ENCODE results near the gene MED4. TPM values are rescaled to one million over a fixed set of nuclear protein-coding genes. Genes with fewer than 3 reads are reported as not detected.

The MED4 gene
- total RNA-seq, 2 donors from 2014 or later: 49.5 to 59.7 TPM

DNA sequence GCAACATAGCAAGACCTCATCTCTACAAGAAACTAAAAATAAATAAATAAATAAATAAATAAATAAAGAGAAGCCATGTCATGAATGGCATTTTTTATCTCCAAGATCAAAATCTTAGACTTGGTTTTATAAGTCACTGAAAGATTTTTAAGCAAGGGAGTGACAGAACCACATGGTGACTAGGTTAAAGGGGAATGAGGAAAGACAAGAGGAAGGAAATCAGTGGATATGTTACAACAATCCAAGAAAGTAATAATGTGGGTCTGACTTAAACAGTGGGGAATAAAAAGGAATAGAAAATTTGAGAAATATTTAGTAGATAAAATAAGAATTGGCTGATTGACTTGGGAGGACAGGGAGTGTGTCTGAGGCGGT, 18.8 kb upstream of the MED4 start:
- no peak for DNase-seq
- H3K27me3 Mint-ChIP-seq (ENCODE audit: low read depth): no peaks in the 10 kb centered on the region
- no peak overlapping the region for H3K27ac Mint-ChIP-seq
- H3K4me3 Mint-ChIP-seq: no peak overlapping the region
- no peak for ATAC-seq (replicated peaks in 1 of 2)
- peaks cover 0 to 2% of the 10 kb centered on the region in 2 donors for H3K9me3 Mint-ChIP-seq
- peaks cover 6% of the 10 kb centered on the region for H3K4me1 Mint-ChIP-seq (ENCODE audit: low read depth)
- H3K36me3 Mint-ChIP-seq (ENCODE audit: insufficient read depth in 2 of 2): no peaks in the 10 kb centered on the region

DNA sequence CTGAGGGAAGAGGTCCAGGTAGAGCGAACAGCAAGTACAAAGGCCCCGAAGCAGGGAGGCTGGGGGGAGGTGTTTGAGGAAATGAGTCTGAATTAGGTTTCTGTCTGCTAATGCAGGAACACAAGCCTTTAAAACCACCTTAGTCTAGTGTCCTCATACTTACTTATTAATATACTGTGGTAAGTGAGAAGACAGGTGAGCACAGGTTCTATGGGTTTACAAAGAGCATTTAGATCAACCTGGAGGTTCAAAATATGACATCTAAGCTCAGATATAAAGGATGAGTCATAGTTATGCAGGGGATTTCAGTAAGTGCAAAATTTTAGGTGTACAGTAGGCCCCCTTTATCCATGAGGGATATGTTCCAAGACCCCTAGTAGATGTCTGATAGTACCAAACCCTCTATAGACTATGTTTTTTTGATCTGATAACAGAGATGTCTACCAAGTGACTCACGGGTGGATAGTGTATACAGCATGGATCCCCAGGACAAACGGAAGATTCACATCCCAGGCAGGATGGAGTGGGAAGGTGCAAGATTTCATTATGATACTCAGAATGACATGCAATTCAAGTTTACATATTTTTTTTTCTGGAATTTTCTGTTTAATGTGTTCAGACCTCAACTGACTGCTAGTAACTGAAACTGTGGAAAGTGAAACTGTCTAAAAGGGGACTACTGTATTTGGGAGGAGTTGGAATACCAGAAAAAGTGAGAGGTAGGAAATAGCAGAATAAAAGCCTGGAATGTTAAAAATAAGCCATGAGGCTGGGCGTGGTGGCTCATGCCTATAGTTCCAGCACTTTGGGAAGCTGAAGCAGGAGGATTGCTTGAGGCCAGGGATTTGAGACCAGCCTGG, 18.2 kb upstream of the MED4 start:
- no peak for ATAC-seq (replicated peaks in 1 of 2)
- Mint-ChIP-seq H3K9me3 (peaks cover 0 to 2% of the 10 kb centered on the region in 2 donors), H3K27ac (no peak overlapping the region), H3K4me1 (ENCODE audit: low read depth) (peaks cover 6% of the 10 kb centered on the region), H3K27me3 (ENCODE audit: low read depth) (no peaks in the 10 kb centered on the region), H3K36me3 (ENCODE audit: insufficient read depth in 2 of 2) (no peaks in the 10 kb centered on the region), H3K4me3 (no peak overlapping the region)
- no peak for DNase-seq

DNA sequence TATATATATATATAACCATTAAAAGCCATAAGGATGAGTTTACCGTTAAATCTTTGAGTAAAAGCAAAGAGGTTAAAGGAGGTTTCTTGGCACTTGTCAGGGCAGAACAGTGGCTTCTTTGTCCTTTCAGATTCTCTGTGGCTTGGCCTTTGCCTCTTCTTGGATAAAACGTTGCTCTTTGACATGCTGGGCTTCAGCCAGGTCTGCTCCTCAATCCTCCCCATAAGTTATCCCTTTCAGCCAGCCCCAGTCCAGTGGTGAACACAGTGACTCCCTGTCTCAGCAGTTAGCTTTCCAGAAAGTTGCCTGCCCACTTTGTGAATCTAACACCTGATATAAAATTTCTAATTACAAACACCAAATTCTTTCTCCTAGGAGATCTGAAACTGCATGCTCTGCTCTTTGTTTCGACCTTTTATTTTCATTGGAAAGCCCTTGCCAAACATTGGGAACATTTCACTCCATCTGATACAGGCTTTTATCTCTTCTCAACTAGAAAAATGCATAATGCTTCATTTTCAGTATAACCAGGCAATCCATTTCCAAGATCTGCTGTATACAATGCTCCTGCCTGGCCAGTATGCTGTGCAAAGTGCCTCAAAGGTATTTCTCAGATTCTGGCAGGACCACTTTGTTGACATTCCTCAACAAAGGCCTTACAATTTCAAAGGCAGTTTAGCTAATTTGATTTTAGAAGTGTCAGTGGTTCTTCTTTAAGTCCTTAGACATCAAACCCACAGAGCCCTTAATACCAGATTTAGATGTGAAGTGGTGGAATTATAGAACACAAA, 16.2 kb upstream of the MED4 start:
- ATAC-seq (replicated peaks in 1 of 2) (no peak), DNase-seq (no peak)
- Mint-ChIP-seq H3K27me3 (ENCODE audit: low read depth) (no peaks in the 10 kb centered on the region), H3K27ac (no peak overlapping the region), H3K36me3 (ENCODE audit: insufficient read depth in 2 of 2) (no peaks in the 10 kb centered on the region), H3K4me1 (ENCODE audit: low read depth) (peaks cover 6% of the 10 kb centered on the region), H3K4me3 (no peak overlapping the region), H3K9me3 (peaks cover 0 to 2% of the 10 kb centered on the region in 2 donors)

DNA sequence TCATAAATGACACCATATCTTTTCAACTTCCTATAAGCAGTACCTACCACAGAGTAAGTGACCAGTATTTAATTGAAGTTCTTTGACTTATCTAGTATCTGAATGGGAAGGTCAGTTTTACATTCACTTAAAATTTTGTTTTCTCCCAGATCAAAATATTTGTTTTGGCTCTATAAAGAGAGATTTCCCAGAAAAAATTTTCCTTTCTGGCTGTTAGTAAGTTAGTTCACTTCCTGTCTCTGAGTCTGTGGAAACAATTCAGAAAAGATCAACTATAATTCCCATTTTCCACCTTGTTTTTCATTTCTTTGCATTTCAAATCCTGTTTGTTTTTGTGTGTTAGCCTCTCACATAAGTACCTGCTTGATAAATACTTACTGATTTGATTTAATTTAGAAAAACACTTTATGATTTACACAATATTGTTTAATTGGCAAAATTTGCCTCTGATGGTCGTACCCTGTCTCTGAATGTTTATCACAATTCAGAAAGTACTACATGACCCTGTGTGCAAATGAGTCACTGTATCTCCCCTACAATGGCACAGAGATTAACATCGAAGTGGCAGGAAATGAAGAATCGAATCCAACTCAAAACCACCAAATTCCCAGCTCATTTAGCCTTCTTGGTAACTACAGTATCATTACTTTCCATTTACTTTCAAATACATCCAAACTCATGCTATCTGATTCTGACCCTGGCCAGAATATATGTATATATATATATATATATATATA, 15.4 kb upstream of the MED4 start:
- ATAC-seq (replicated peaks in 1 of 2): no peak
- H3K4me3 Mint-ChIP-seq: no peak overlapping the region
- DNase-seq: no peak
- no peaks in the 10 kb centered on the region for H3K9me3 Mint-ChIP-seq
- no peak overlapping the region for H3K27ac Mint-ChIP-seq
- H3K4me1 Mint-ChIP-seq (ENCODE audit: low read depth): peaks cover 6% of the 10 kb centered on the region
- H3K27me3 Mint-ChIP-seq (ENCODE audit: low read depth): no peaks in the 10 kb centered on the region
- H3K36me3 Mint-ChIP-seq (ENCODE audit: insufficient read depth in 2 of 2): no peaks in the 10 kb centered on the region

DNA sequence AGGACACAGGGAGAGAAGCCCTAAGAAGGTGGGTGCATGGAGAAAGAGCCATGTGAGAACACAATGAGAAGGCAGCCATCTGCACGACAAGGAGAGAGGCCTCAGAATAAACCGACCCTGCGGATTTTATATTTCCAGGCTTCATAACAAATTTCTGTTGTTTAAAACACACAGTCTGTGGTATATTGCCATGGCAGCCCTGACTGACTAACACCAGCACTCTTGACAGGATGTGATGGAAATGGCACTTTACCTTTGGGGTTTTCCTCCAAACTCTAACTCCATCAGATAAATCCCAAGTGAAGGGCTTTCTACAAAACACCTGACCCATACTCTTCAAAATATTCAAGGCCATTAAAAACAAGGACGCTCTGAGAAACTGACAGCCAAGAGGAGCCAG, 13.2 kb upstream of the MED4 start:
- no peak overlapping the region for H3K27ac Mint-ChIP-seq

DNA sequence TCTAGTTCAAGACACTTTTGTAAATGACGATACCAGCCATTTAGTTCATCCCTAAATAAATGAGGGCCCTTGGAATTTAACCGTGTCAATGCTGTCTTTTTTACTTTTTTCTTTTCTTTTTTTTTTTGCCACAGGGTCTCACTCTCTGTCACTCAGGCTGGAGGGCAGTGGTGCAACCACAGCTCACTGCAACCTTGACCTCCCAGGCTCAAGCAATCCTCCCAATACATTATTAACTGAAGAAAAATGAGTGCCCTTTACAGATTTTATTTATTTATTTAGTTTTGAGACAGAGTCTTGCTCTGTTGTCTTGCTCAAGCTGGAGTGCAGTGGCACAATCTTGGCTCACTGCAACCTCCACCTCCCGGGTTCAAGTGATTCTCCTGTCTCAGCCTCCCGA, 2.9 kb upstream of the MED4 start:
- DNase-seq (no peak), ATAC-seq (replicated peaks in 1 of 2) (no peak)
- Mint-ChIP-seq H3K36me3 (ENCODE audit: insufficient read depth in 2 of 2) (peaks cover 3 to 7% of the 10 kb centered on the region in 2 donors), H3K4me1 (ENCODE audit: low read depth) (peaks cover 19% of the 10 kb centered on the region), H3K4me3 (no peak overlapping the region), H3K27me3 (ENCODE audit: low read depth) (peaks cover 10% of the 10 kb centered on the region), H3K9me3 (peaks cover 0 to 3% of the 10 kb centered on the region in 2 donors), H3K27ac (no peak overlapping the region)

More for the DNA sequence above, 13.2 kb upstream of the MED4 start:
- peaks cover 2% of the 10 kb centered on the region for H3K4me1 Mint-ChIP-seq (ENCODE audit: low read depth)
- no peaks in the 10 kb centered on the region for H3K9me3 Mint-ChIP-seq
- ATAC-seq (replicated peaks in 1 of 2) (no peak), DNase-seq (no peak)
- H3K36me3 Mint-ChIP-seq (ENCODE audit: insufficient read depth in 2 of 2): no peaks in the 10 kb centered on the region
- no peaks in the 10 kb centered on the region for H3K27me3 Mint-ChIP-seq (ENCODE audit: low read depth)
- H3K4me3 Mint-ChIP-seq: no peak overlapping the region

DNA sequence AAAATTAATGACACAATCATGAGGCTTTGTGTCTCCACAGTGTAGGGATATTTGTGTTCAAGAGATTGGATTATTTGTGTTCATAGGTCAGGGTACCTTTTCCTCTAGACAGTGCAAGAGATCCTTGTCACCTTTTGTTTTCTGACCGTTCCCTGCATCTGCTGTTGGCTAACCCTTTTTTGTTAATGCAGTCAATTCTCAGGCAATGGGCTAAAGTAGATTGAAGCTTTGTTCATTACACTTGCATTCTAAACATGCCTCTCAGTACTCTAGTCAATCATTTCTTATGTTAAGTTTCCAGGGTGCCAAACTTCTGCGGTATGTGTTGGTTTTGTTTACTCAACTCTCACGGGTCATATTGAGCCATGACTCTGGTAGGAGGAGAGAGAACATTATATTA, 1.8 kb upstream of the MED4 start:
- peaks cover 30% of the 10 kb centered on the region for H3K4me1 Mint-ChIP-seq (ENCODE audit: low read depth)
- no peak overlapping the region for H3K27ac Mint-ChIP-seq

DNA sequence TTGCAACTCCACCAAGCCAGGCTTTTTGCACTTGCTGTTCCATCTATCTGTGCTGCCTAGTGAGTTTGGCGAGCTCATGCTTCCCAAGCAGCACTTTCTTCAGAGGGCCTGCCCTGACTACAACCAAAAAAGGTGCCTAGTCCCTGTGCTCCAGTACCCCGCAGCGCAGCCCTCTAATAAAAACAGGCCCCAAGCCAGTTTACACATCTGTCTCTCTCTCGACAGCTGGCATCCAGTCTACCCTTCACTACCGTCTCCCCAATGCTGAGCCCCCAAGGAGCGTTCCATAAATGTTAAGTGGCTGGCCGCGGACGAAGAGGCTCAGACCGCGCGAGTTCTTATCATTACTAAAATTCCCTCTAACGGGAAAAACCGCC, 512 bp downstream of the MED4 start:
- DNase-seq (peak in 1 of 2 donors; percentile 7), ATAC-seq (replicated peaks in 1 of 2) (peak; percentile 14 to 18)
- H3K27me3 Mint-ChIP-seq (ENCODE audit: low read depth): no peaks in the 10 kb centered on the region
- H3K27ac Mint-ChIP-seq: peak overlapping the region; percentile 98
- H3K4me3 Mint-ChIP-seq: peak overlapping the region; percentile 89 to 93
- peaks cover 46% of the 10 kb centered on the region for H3K4me1 Mint-ChIP-seq (ENCODE audit: low read depth)
- peaks cover 0 to 3% of the 10 kb centered on the region in 2 donors for H3K9me3 Mint-ChIP-seq
- peaks cover 3 to 10% of the 10 kb centered on the region in 2 donors for H3K36me3 Mint-ChIP-seq (ENCODE audit: insufficient read depth in 2 of 2)

More for the DNA sequence above, 1.8 kb upstream of the MED4 start:
- no peak for DNase-seq
- peaks cover 0 to 3% of the 10 kb centered on the region in 2 donors for H3K9me3 Mint-ChIP-seq
- H3K36me3 Mint-ChIP-seq (ENCODE audit: insufficient read depth in 2 of 2): peaks cover 3 to 7% of the 10 kb centered on the region in 2 donors
- ATAC-seq (replicated peaks in 1 of 2): no peak
- no peaks in the 10 kb centered on the region for H3K27me3 Mint-ChIP-seq (ENCODE audit: low read depth)
- H3K4me3 Mint-ChIP-seq: no peak overlapping the region

DNA sequence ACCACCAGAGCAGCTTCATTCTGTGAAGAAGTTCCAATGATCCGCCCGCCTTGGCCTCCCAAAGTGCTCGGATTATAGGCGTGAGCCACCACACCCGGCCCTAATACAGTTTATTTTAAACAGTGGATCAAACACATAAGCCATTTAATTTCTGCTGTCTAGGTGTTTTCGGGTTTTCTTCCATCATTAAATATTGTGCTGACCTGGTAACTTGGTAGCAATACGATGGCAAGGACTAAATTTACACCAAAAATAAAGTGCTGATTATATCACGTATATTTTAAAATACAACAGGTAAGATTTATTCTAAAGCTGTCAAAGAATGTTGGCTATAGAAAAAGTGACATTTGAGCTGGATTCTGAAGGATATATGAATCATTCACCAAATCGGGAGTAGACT, 1.3 kb downstream of the MED4 start:
- Mint-ChIP-seq H3K27me3 (ENCODE audit: low read depth) (no peaks in the 10 kb centered on the region), H3K36me3 (ENCODE audit: insufficient read depth in 2 of 2) (peaks cover 3 to 10% of the 10 kb centered on the region in 2 donors), H3K4me1 (ENCODE audit: low read depth) (peaks cover 51% of the 10 kb centered on the region), H3K27ac (peak overlapping the region; percentile 98), H3K9me3 (peaks cover 0 to 3% of the 10 kb centered on the region in 2 donors), H3K4me3 (peak overlapping the region; percentile 89 to 93)
- no peak for ATAC-seq (replicated peaks in 1 of 2)
- DNase-seq: no peak

DNA sequence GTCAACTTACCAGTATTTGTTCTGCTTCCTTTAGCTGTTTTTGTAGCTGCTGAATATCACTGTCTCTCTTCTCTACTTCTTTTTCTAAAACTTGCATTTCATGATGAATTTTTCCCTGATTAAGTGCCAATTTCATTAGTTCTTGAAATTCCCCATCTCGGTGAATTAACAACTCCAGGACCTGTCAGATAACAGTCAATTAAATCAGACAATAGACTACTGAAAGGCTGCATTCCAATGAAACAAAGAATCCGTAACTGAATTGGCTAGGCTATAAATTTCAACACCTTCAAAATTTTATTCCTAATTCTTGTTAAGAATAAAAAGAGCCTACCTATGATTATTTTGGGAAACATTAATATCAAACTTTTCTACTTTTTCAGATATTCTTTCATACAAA, 8.6 kb downstream of the MED4 start:
- H3K36me3 Mint-ChIP-seq (ENCODE audit: insufficient read depth in 2 of 2): peaks cover 0 to 1% of the 10 kb centered on the region in 2 donors
- H3K4me3 Mint-ChIP-seq: no peak overlapping the region
- H3K27me3 Mint-ChIP-seq (ENCODE audit: low read depth): no peaks in the 10 kb centered on the region
- DNase-seq (no peak), ATAC-seq (replicated peaks in 1 of 2) (no peak)
- peaks cover 17% of the 10 kb centered on the region for H3K4me1 Mint-ChIP-seq (ENCODE audit: low read depth)
- H3K27ac Mint-ChIP-seq: no peak overlapping the region
- H3K9me3 Mint-ChIP-seq: no peaks in the 10 kb centered on the region

DNA sequence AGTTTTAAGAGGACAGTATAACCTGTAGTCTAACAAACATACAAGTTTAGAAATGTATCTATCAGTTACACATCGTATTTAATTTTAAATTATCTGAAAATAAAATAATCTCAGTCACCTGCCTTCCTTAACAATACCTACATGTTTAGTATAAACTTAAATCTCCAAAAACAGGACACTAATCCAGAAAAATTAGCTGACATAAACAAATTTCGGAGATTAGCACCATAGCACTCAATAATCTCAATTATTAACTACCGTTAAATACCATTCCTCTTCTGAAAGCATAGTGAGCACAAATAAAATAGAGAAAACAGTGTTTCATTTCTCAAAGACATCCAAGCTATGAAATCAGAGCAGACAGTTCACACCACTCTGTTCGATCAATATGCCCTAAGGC, 13.2 kb downstream of the MED4 start:
- Mint-ChIP-seq H3K27me3 (ENCODE audit: low read depth) (no peaks in the 10 kb centered on the region), H3K9me3 (no peaks in the 10 kb centered on the region), H3K4me3 (no peak overlapping the region), H3K4me1 (ENCODE audit: low read depth) (peaks cover 8% of the 10 kb centered on the region), H3K27ac (no peak overlapping the region), H3K36me3 (ENCODE audit: insufficient read depth in 2 of 2) (peaks cover 2 to 15% of the 10 kb centered on the region in 2 donors)
- ATAC-seq (replicated peaks in 1 of 2) (no peak), DNase-seq (no peak)

DNA sequence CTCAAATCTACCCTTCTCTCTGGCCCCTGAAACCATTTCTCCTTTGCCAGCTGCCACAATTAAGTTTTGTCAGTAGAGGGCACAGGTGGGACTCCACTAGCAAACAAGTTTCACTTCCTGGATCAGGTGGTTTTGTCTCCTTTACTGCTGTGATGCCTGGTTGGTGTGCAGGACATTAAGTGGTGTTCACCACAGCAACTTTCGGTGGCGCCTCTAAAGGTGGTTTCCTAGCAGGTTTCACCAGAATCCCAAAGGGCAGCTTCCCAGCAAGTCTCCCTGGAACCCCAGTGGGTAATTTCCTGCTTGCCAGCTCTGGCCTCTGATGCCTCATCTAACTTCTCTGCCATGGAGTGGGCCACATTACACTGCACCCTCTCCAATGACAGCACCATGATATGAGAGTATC, 16.6 kb downstream of the MED4 start:
- Mint-ChIP-seq H3K27me3 (ENCODE audit: low read depth) (no peaks in the 10 kb centered on the region), H3K4me3 (no peak overlapping the region), H3K36me3 (ENCODE audit: insufficient read depth in 2 of 2) (peaks cover 2 to 26% of the 10 kb centered on the region in 2 donors), H3K4me1 (ENCODE audit: low read depth) (peaks cover 8% of the 10 kb centered on the region), H3K27ac (peak overlapping the region; percentile 70), H3K9me3 (no peaks in the 10 kb centered on the region)
- peak; percentile 78 to 80 for ATAC-seq (replicated peaks in 1 of 2)
- peak; percentile 31 to 35 for DNase-seq

DNA sequence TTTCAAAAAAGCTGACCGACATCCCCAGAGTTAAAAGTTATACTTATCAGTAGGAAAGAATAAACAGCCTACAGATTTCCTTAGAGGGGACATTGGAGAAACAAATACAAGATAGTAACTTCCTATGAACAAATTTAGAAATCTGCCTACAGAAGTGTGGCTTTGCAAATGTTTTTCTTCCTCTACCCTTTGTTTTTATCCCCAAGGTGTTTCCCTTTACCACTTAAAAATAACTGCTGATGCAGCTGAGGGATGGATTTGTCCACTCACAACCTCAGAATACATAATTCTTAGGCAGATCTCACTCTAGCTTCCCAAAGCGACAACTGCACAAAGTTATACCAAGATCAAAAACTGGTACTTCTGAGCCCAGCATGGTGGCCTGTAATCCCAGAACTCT, 20.9 kb downstream of the MED4 start:
- ATAC-seq (replicated peaks in 1 of 2) (no peak), DNase-seq (no peak)
- no peaks in the 10 kb centered on the region for H3K27me3 Mint-ChIP-seq (ENCODE audit: low read depth)
- H3K27ac Mint-ChIP-seq: no peak overlapping the region
- peaks cover 0 to 7% of the 10 kb centered on the region in 2 donors for H3K9me3 Mint-ChIP-seq
- H3K36me3 Mint-ChIP-seq (ENCODE audit: insufficient read depth in 2 of 2): peaks cover 15 to 46% of the 10 kb centered on the region in 2 donors
- H3K4me3 Mint-ChIP-seq: no peak overlapping the region
- H3K4me1 Mint-ChIP-seq (ENCODE audit: low read depth): peaks cover 8% of the 10 kb centered on the region

Measured in activated T-cell treated with anti-CD3 and anti-CD28 coated beads, Interleukin-2, amount 50 U/mL, for 72 hours (primary cell).